ENCODE data around the gene SLC34A3.

SLC34A3 gene

DNA sequence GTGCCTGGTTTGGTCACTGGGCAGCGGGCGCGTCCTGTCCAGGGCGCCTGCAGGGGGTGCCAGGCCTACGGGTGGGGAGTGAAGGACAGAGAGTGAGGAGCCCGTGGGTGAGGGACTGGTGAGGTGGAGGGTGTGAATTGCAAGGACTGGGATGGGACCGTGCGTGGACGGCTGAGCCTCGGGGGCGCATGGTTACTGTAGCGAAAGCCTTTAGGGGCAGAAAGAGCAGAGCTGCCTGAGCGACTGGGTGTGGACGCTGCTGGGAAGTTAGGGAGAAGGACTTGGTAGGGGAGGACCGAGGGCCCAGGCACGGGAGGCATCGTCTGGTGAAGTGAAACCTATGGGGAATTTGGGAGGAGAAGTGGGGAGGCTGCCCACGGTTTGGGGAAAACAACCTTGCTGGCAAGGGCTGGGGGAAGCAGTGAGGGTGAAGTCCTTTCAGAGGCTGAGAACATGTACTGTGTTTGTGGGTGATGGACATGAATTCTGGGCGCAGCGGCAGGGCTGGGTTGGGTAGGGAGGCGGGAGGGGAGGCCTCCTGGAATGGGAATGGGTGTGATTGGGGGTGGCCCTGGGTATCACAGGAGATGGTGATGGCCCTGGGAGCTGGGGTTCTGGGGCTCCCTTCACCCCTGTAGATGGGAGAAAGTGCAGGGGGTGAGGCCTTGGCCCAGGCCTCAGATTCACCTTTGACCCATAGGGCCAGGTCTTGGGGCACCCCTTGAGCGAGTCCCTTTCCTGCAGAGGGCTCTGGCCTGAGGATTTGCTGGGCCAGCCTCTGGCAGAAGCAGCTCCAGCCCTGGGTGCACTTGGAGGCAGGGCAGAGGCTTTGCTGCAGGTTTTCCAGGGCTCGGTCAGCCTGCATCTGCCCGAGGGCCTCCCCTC is 45.1 kb downstream of the SLC34A3 start:
- DNase-seq (ENCODE audit: low read depth, low spot score): no peak

- DNase-seq (ENCODE audit: low read depth, low spot score): no peak
Measured at GRCh38 chr9:137276473-137277328, 46.0 kb downstream of the SLC34A3 start.

DNA sequence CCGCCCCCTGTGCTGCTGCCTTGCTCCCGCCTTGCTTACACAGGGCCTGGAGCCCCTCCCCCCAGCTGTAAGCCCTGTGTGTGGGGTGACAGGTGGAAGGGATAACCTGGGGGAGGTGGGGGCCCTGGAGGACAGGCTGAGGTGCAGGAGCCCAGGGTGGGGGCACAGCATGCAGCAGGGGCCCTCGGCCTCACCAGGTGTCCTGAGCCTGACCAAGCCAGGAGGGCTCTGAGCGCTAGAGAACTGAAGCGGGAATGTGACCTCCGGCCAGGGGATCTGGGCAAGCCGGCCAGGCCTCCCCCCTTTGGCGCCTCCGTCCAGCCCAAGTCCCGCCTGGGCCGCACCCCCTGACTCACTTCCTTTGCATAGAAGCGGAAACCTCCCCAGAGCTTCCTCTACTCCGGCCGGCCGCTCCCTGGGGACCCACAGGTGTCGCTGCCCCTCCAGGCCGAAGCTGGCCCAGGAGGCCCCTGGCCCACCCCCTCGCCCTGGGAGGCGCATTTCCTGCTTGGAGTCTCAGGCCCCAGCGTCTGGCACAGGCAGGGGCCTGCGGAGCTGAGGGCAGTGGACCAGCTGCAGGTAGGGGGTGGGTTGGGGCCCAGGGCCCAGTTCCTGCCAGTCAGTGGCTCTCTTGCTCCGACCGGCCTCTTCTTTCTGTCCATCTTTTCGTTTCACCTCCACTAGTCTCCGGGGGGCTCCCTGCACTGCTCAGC is 46.8 kb downstream of the SLC34A3 start, which contains the start of gene TOR4A:
Gene TOR4A, plus strand, starts transcription at position 398 of the 713 bp plus-strand sequence. CDS start 964 bp downstream, outside the sequence.
- DNase-seq (ENCODE audit: low read depth, low spot score): no peak

DNA sequence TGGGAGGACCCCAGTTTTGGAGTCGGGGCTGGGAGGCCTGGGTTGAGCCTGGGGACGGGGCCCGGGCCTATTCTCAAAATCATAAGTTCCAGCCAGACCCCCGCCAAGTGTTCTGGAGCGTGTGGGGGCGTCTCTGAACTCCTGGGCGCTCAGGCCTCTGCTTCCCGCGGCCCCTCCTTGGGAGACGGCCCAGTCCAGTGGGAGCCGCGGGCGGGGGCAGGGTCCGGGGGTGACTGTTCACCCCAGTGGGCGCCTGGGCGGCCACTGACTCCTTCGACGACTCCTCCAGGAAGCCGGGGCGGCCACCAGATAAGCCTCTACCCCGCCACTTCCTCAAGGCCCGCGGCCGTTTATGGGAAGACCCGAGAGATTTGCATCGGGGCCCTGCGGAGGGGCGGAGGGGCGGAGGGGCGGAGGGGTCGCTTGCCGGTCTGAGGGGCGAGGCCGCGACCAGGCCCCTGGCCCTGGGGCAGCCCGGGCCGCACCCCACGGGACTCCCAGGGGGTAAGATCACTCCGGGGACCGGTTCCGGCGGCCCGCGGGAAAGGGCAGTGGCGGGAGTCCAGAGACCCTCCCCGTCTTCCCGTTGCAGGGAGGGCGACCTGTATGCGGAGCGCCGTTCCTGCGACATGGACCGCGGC is 47.5 kb downstream of the SLC34A3 start:
- DNase-seq (ENCODE audit: low read depth, low spot score): no peak

DNA sequence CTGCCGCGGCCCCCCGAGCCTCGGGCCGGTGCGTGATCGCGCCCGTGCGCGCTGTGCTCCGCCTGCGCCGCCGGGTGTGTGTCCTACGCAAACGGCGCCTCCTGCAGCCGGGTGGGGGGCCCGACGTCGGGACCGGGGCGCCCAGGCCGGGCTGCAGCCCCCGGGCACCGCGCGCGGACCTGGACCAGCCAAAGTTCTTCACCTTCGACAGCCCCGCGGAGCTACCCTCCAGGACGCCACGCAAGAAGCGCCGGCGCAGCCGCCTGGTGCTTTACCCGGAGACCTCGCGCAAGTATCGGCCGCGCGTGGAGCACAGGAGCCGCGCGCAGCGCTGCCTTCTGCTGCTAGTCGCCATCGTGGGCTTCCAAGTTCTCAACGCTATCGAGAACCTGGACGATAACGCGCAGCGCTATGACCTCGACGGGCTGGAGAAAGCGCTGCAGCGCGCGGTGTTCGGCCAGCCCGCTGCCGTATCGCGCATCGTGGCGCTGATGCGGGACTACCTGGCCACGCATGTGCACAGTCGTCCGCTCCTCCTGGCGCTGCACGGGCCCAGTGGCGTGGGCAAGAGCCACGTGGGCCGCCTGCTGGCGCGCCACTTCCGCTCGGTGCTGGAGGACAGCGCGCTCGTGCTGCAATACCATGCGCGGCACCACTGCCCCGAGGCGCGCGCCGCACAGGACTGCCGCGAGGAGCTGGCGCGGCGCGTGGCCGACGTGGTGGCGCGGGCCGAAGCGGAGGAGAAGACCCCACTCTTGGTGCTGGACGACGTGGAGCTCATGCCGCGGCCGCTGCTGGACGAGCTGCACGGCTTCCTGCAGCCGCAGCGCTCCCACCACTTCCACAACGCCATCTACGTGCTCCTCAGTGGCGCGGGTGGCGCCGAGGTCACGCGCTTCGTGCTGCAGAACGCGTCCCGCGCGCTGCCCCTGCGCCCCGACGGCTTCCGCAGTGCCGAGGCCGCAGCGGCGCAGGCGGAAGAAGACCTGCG is 48.3 kb downstream of the SLC34A3 start:
- DNase-seq (ENCODE audit: low read depth, low spot score): no peak

DNA sequence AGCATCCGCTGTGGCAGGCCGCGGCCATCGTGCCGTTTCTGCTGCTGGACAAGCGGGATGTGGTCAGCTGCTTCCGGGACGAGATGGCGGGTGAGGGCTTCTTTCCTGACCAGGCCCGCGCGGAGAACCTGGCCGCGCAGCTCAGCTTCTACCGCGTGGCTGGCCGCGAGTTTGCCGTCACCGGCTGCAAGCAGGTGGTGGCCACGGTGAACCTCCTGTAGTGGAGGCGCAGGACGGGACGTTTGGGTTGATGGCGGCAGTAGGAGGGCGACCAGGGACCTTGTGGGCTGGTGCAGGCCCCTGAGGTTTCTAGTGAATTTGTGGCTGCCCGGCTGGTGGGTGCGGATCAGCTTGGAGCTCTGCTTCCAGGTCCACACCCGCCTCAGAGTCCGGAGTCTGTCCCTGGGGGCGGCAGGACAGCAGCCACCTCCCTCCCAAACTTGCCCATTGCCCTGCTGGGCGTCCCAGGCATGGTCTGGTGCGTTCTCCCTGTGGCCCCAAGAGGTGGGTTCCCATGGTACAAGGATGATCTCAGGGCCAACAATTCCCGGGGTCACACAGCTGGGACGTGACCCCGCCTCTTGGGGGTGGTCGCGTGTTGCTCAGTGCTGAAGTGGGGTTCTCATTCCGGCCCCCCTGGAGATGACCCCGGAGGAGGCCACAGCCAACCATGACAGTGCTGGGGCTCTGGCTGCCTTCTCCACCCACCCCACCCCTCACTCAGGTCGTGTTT is 49.2 kb downstream of the SLC34A3 start:
- DNase-seq (ENCODE audit: low read depth, low spot score): no peak

- DNase-seq (ENCODE audit: low read depth, low spot score): no peak
Measured at GRCh38 chr9:137280474-137281344, 50.0 kb downstream of the SLC34A3 start.

- DNase-seq (ENCODE audit: low read depth, low spot score): no peak
Measured at GRCh38 chr9:137281345-137282116, 50.8 kb downstream of the SLC34A3 start.

Measured in activated CD4-positive, CD25-positive, alpha-beta regulatory T cell treated with anti-CD3 and anti-CD28 coated beads, Interleukin-2, amount 50 U/mL, for 16 hours (primary cell).